PC-3 (cell line): Measurements from ENCODE around the gene RPL39. TPM values are rescaled to one million over a fixed set of nuclear protein-coding genes. Genes with fewer than 3 reads are reported as not detected.

Source experiments
- ATAC-seq: fragments of 200-7000 bp; cut with Tn5 transposase; 2 replicates; pipeline ENCODE4 v1.9.1; 2020; ENCODE audit warnings: mild to moderate bottlenecking, moderate library complexity
- BruUV-seq: library from RNA; stranded (reverse); fragments of 400-500 nt; replicated peaks from 2 replicates; lab custom pipeline; 2021; lab: Mats Ljungman, UMichigan
- CTCF ChIA-PET: fragments of 300-600 bp; sonication (Branson Sonifier 250); formaldehyde crosslinking; loops from one replicate; lab custom pipeline; 2022; ENCODE audit warnings: antibody characterized with exemption; lab: Charles Lee
- POLR2A ChIA-PET: fragments of 300-600 bp; sonication (Branson Sonifier 250); formaldehyde crosslinking; loops from one replicate; lab custom pipeline; 2022; ENCODE audit warnings: antibody characterized with exemption; ENCODE audit not compliant: unreplicated experiment; lab: Charles Lee
- DNase-seq: peaks from one replicate; pipeline ENCODE4 v3.0.0-alpha.2; 2015
- H2AFZ ChIP-seq: fragments of 300-600 bp; sonication (generic); 2 replicates; pipeline ENCODE4 v1.6.0; 2016; ENCODE audit warnings: antibody characterized with exemption, low read length
- H3F3A ChIP-seq: fragments of 300-600 bp; sonication (generic); one replicate; pipeline ENCODE4 v1.6.0; 2017; ENCODE audit warnings: antibody characterized with exemption, low read length, control low read depth, mild to moderate bottlenecking; ENCODE audit not compliant: unreplicated experiment
- H3K27ac ChIP-seq: fragments of 300-600 bp; sonication (generic); 2 replicates; pipeline ENCODE4 v1.5.1; 2016; ENCODE audit warnings: mild to moderate bottlenecking, low read length
- H3K27me3 ChIP-seq: fragments of 300-600 bp; sonication (generic); 2 replicates; pipeline ENCODE4 v1.6.1; 2016; ENCODE audit warnings: low read length, mixed read lengths
- H3K36me3 ChIP-seq: fragments of 300-600 bp; sonication (generic); 2 replicates; pipeline ENCODE4 v1.6.1; 2016; ENCODE audit warnings: low read depth, mixed run types, low read length, mixed read lengths
- H3K4me1 ChIP-seq: fragments of 300-600 bp; sonication (generic); 2 replicates; pipeline ENCODE4 v1.5.1; 2016; ENCODE audit warnings: low read length; ENCODE audit not compliant: insufficient read depth
- H3K4me2 ChIP-seq: fragments of 300-600 bp; sonication (generic); 2 replicates; pipeline ENCODE4 v1.6.0; 2016; ENCODE audit warnings: low read length
- H3K4me3 ChIP-seq: fragments of 300-600 bp; sonication (generic); 2 replicates; pipeline ENCODE4 v1.5.1; 2016; ENCODE audit warnings: mild to moderate bottlenecking, low read length, mixed read lengths
- H3K79me2 ChIP-seq: fragments of 300-600 bp; sonication (generic); 2 replicates; pipeline ENCODE4 v1.6.1; 2017; ENCODE audit warnings: low read length, mixed read lengths
- H3K9ac ChIP-seq: fragments of 300-600 bp; sonication (generic); 2 replicates; pipeline ENCODE4 v1.6.0; 2016; ENCODE audit warnings: mild to moderate bottlenecking, low read length
- H3K9me2 ChIP-seq: fragments of 300-600 bp; sonication (generic); replicated peaks from 2 replicates; pipeline ENCODE4 v1.6.1; 2016; ENCODE audit warnings: mixed run types, low read length, mixed read lengths
- H3K9me3 ChIP-seq: fragments of 300-600 bp; sonication (generic); 2 replicates; pipeline ENCODE4 v1.6.1; 2016; ENCODE audit warnings: low read length, mixed read lengths
- H4K20me1 ChIP-seq: fragments of 300-600 bp; sonication (generic); 2 replicates; pipeline ENCODE4 v1.6.1; 2016; ENCODE audit warnings: low read length, mixed read lengths
- CTCF ChIP-seq: fragments of 300-600 bp; sonication (generic); conservative IDR thresholded peaks from 2 replicates; pipeline ENCODE4 v1.5.1; 2017; ENCODE audit warnings: antibody characterized with exemption, low read depth, mild to moderate bottlenecking, low read length
- EZH2 ChIP-seq: fragments of 300-600 bp; sonication (generic); IDR thresholded peaks from one replicate; pipeline ENCODE4 v1.6.1; 2017; ENCODE audit warnings: antibody characterized with exemption, mild to moderate bottlenecking, low read length; ENCODE audit not compliant: unreplicated experiment
- EZH2phosphoT487 ChIP-seq: fragments of 300-600 bp; sonication (generic); IDR thresholded peaks from 2 replicates; pipeline ENCODE4 v1.6.1; 2018; ENCODE audit warnings: mild to moderate bottlenecking, antibody characterized with exemption, low read length, borderline replicate concordance
- intact Hi-C: fragments of 100-400 bp; cut with micrococcal nuclease; formaldehyde crosslinking; loops from 2 replicates; pipeline ENCODE4 v1.9.0; 2023
- total RNA-seq: library from RNA; depleted of rRNA; stranded (reverse); fragments of >200 nt; gene quantifications from 2 replicates; pipeline ENCODE4 v1.2.3, GENCODE V29; 2014

RPL39 gene
- total RNA-seq, 1 experiment from 2014 or later = 1,578 TPM

- Histone ChIP-seq H3K27ac (no peak overlapping the region), H3K27me3 (no peaks in the 10 kb centered on the region), H3K4me2 (no peak overlapping the region), H3F3A (no peaks in the 10 kb centered on the region), H3K4me1 (peaks cover 18% of the 10 kb centered on the region; the same call in 1 of the 2 replicates), H3K36me3 (peaks cover 40% of the 10 kb centered on the region), H4K20me1 (peaks cover 51% of the 10 kb centered on the region), H2AFZ (no peak overlapping the region), H3K9ac (no peak overlapping the region), H3K79me2 (peaks cover 47% of the 10 kb centered on the region), H3K9me2 (no peaks in the 10 kb centered on the region), H3K9me3 (no peaks in the 10 kb centered on the region), H3K4me3 (no peak overlapping the region)
- ATAC-seq (peak; percentile 65), DNase-seq (peak; percentile 34)
- CTCF ChIA-PET = interaction anchor here (0.6 kb wide), 1 partner anchor 242 kb away, joined by 8 read pairs; no protein-coding TSS in a partner anchor
- BruUV-seq = no TSS peak
- POLR2A ChIA-PET = no interaction called here
- TF ChIP-seq EZH2 = no peak
- TF ChIP-seq CTCF = peak; percentile 63
- intact Hi-C loops = no loop called here
These were observed 6.5 kb downstream of the RPL39 start for GRCh38 chrX:119784747-119785446.

- no peaks in the 10 kb centered on the region for H3K27me3 ChIP-seq
- ChIA-PET CTCF (no interaction called here), POLR2A (no interaction called here)
- TF ChIP-seq EZH2 = no peak
- no peak for TF ChIP-seq CTCF
- TF ChIP-seq EZH2phosphoT487 = no peak
- no peaks in the 10 kb centered on the region for H3K9me3 ChIP-seq
- no peak overlapping the region for H3K4me2 ChIP-seq
- H2AFZ ChIP-seq = no peak overlapping the region
- H3K79me2 ChIP-seq = peaks cover 28% of the 10 kb centered on the region
- H3K9me2 ChIP-seq = no peaks in the 10 kb centered on the region
- H4K20me1 ChIP-seq = peaks cover 32% of the 10 kb centered on the region
- H3K9ac ChIP-seq = no peak overlapping the region
- 0 out of 2 replicates have a peak, but pooled peaks cover 4% of the 10 kb centered on the region for H3K4me1 ChIP-seq
- H3K4me3 ChIP-seq = no peak overlapping the region
- BruUV-seq = no TSS peak
- H3K27ac ChIP-seq = no peak overlapping the region
- ATAC-seq (no peak), DNase-seq (no peak)
- H3F3A ChIP-seq = no peaks in the 10 kb centered on the region
- peaks cover 23% of the 10 kb centered on the region for H3K36me3 ChIP-seq
- intact Hi-C loops = no loop called here
These were observed 8.4 kb downstream of the RPL39 start for GRCh38 chrX:119783026-119783425.

- no peak for DNase-seq
- no TSS peak for BruUV-seq
- Histone ChIP-seq H3K79me2 (no peaks in the 10 kb centered on the region), H3K27ac (no peak overlapping the region), H2AFZ (no peak overlapping the region), H3K9me2 (no peaks in the 10 kb centered on the region), H3K27me3 (no peaks in the 10 kb centered on the region), H4K20me1 (peaks cover 7% of the 10 kb centered on the region; the same call in 1 of the 2 replicates), H3K4me3 (no peak overlapping the region), H3F3A (no peaks in the 10 kb centered on the region), H3K9me3 (no peaks in the 10 kb centered on the region), H3K36me3 (no peaks in the 10 kb centered on the region; the same call in 1 of the 2 replicates), H3K9ac (no peak overlapping the region), H3K4me2 (no peak overlapping the region), H3K4me1 (no peaks in the 10 kb centered on the region)
- intact Hi-C loops = no loop called here
- ATAC-seq = no peak
- TF ChIP-seq EZH2 (no peak), CTCF (no peak), EZH2phosphoT487 (no peak)
- ChIA-PET CTCF (no interaction called here), POLR2A (no interaction called here)
These were observed 12.6 kb downstream of the RPL39 start for GRCh38 chrX:119778829-119779228.
